ENCODE measurements around the gene GRP. TPM values are rescaled to one million over a fixed set of nuclear protein-coding genes. Genes with fewer than 3 reads are reported as not detected.

The GRP gene
- total and polyA plus RNA-seq, 2 of the 4 experiments (the other 2 are of a cell fraction) = not detected

DNA sequence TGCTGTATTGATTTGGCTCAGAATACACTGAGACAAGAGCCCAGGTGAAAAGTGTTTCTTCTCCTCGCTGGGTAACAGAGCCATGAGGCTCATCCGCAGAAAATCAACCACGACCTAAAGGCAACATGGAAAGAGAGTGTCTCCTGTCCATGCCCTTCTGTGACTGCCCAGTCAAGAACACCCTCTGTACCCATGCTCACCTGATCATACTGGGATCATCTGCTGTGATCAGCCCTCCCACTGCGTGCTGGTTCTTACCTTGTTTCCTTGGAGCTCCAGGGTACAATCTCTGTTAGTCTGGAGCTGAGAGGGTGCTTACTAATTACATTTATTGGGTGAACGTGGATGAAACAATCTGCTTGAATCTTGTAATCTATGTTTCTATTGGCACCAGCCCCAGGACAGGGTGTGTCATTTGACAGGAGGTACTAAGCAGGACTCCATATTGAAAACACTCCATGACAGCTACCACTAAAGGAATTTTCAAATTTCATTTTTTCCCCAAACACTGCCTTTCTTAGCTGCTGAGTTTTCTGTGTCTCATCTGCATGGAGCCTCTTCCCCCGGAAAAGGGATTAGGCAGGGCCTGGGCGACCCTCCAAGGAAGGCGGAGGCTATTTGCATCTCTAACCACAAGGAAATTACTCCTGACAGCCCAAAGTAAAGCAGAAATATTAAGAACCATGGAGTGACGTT is 39.7 kb upstream of the GRP start:
- no peak overlapping the region for H3K56ac ChIP-seq (ENCODE audit: extremely low read depth, insufficient read depth, low read length)
- TF ChIP-seq, protein P1, sequence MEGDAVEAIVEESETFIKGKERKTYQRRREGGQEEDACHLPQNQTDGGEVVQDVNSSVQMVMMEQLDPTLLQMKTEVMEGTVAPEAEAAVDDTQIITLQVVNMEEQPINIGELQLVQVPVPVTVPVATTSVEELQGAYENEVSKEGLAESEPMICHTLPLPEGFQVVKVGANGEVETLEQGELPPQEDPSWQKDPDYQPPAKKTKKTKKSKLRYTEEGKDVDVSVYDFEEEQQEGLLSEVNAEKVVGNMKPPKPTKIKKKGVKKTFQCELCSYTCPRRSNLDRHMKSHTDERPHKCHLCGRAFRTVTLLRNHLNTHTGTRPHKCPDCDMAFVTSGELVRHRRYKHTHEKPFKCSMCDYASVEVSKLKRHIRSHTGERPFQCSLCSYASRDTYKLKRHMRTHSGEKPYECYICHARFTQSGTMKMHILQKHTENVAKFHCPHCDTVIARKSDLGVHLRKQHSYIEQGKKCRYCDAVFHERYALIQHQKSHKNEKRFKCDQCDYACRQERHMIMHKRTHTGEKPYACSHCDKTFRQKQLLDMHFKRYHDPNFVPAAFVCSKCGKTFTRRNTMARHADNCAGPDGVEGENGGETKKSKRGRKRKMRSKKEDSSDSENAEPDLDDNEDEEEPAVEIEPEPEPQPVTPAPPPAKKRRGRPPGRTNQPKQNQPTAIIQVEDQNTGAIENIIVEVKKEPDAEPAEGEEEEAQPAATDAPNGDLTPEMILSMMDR (conservative IDR thresholded peaks at IDR 0.05; ENCODE audit: low read depth, low read length) = no peak
- TF ChIP-seq RFX5 (IDR thresholded peaks at IDR 0.05; ENCODE audit: low read depth, low read length) = no peak
- TF ChIP-seq, protein P2, sequence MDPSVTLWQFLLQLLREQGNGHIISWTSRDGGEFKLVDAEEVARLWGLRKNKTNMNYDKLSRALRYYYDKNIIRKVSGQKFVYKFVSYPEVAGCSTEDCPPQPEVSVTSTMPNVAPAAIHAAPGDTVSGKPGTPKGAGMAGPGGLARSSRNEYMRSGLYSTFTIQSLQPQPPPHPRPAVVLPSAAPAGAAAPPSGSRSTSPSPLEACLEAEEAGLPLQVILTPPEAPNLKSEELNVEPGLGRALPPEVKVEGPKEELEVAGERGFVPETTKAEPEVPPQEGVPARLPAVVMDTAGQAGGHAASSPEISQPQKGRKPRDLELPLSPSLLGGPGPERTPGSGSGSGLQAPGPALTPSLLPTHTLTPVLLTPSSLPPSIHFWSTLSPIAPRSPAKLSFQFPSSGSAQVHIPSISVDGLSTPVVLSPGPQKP (IDR thresholded peaks at IDR 0.05; ENCODE audit: borderline replicate concordance, low read depth, low read length) = no peak
- TF ChIP-seq MAFK (IDR thresholded peaks at IDR 0.05; ENCODE audit: low read depth, low read length) = no peak
- no peak for TF ChIP-seq RAD21 (IDR thresholded peaks at IDR 0.05; ENCODE audit: low read length)
- no peak for TF ChIP-seq MXI1 (IDR thresholded peaks at IDR 0.05; ENCODE audit: borderline replicate concordance, low read depth, low read length)
- TF ChIP-seq MAZ (IDR thresholded peaks at IDR 0.05; ENCODE audit: borderline replicate concordance, low read depth, low read length) = no peak
- no peak for TF ChIP-seq NFE2L2 (IDR thresholded peaks at IDR 0.05; ENCODE audit: low read depth, low read length)
- TF ChIP-seq POLR2A (IDR thresholded peaks at IDR 0.05; ENCODE audit: low read depth, low read length) = no peak
- no peak for TF ChIP-seq SMC3 (IDR thresholded peaks at IDR 0.05; ENCODE audit: low read depth, low read length)
- no peak for TF ChIP-seq CHD1 (IDR thresholded peaks at IDR 0.05; ENCODE audit: low read depth, low read length)
- TF ChIP-seq USF2 (IDR thresholded peaks at IDR 0.05; ENCODE audit: low read depth, low read length) = no peak
- no peak for TF ChIP-seq BHLHE40 (IDR thresholded peaks at IDR 0.05; ENCODE audit: low read depth, low read length)
- no peak overlapping the region for H3K4me3 ChIP-seq (ENCODE audit: insufficient read depth, low read depth, low read length)
- no peaks in the 10 kb centered on the region for H3K9me1 ChIP-seq (ENCODE audit: insufficient read depth, low read length)
- peaks cover 2% of the 10 kb centered on the region; the same call in 1 of the 2 replicates for H3K4me1 ChIP-seq (ENCODE audit: control insufficient read depth, insufficient read depth, low read length)
- no peak overlapping the region for H4K5ac ChIP-seq (ENCODE audit: low read depth, low read length)
- no peak overlapping the region for H2AK5ac ChIP-seq (ENCODE audit: low read depth, low read length)
- no peak overlapping the region for H3K9ac ChIP-seq (ENCODE audit: low read depth, low read length)
- H3K27ac ChIP-seq (ENCODE audit: insufficient read depth, low read length) = no peak overlapping the region
- CTCF ChIA-PET = no interaction called here
- no peaks in the 10 kb centered on the region for H4K20me1 ChIP-seq (ENCODE audit: insufficient read depth, low read length)
- no peak overlapping the region for H2BK5ac ChIP-seq (ENCODE audit: low read depth, low read length, poor library complexity, severe bottlenecking)
- ATAC-seq (ENCODE audit: low read depth) = peak; percentile 72
- POLR2A ChIA-PET (ENCODE audit: unreplicated experiment) = no interaction called here
- H3K9me3 ChIP-seq (ENCODE audit: control insufficient read depth, insufficient read depth, low read length) = no peaks in the 10 kb centered on the region
- no peak overlapping the region for H2AFZ ChIP-seq (replicated peaks; ENCODE audit: low read length, poor library complexity)
- dilution Hi-C loops (cut with HindIII; ENCODE audit: low sequenced_read_pairs, unreplicated experiment) (no loop called here), intact Hi-C loops (cut with micrococcal nuclease) (no loop called here), in situ Hi-C loops (cut with MboI; ENCODE audit: low sequenced_read_pairs) (no loop called here)
- H3K27me3 ChIP-seq (ENCODE audit: control insufficient read depth, insufficient read depth, low read length) = peaks cover 20% of the 10 kb centered on the region
- H3K14ac ChIP-seq (replicated peaks; ENCODE audit: low read depth, low read length) = no peak overlapping the region
- no peaks in the 10 kb centered on the region for H3K79me1 ChIP-seq (ENCODE audit: low read depth in 1 of 2, low read length in 2 of 2)
- H4K91ac ChIP-seq (ENCODE audit: insufficient read depth, low read depth, low read length) = no peak overlapping the region
- BruUV-seq (replicated peaks) = no TSS peak
- no peak overlapping the region for H2BK15ac ChIP-seq (ENCODE audit: low read depth, low read length)
- no peak overlapping the region for H2AK9ac ChIP-seq (replicated peaks; ENCODE audit: low read depth, low read length, poor library complexity)
- H3K36me3 ChIP-seq (ENCODE audit: control insufficient read depth, insufficient read depth, low read length) = no peaks in the 10 kb centered on the region
- no peak overlapping the region for H3K4ac ChIP-seq (ENCODE audit: low read depth, low read length)
- peak; percentile 62 for DNase-seq
- H4K8ac ChIP-seq (ENCODE audit: low read depth in 2 of 2, low read length in 2 of 2) = no peak overlapping the region
- H2BK120ac ChIP-seq (ENCODE audit: low read depth, low read length) = no peak overlapping the region
- no peak overlapping the region for H3K18ac ChIP-seq (ENCODE audit: low read depth, low read length)
- WGBS, 2 experiments (ENCODE audit: extremely low coverage in 2 of 2, insufficient read length in 1 of 2) = 73% methylated on average over 3 of the region's 9 CpGs; no CpG with 5 or more reads in 1 of the 2 experiments
- no peak overlapping the region for H3K23ac ChIP-seq (ENCODE audit: low read depth, low read length)
- no peak overlapping the region; the same call in 1 of the 2 replicates for H3K4me2 ChIP-seq (ENCODE audit: low read depth, low read length)
- no peak overlapping the region for H2BK20ac ChIP-seq (ENCODE audit: low read depth, low read length)
